Right renal pelvis (tissue), 4 donors: ENCODE measurements around the gene SP140. TPM values are rescaled to one million over a fixed set of nuclear protein-coding genes. Genes with fewer than 3 reads are reported as not detected.
"Not testable (repeated sequence)": the region's sequence is repeated elsewhere in the genome, so short reads cannot be mapped to it uniquely, and the experiment has no call there.

Source experiments
- DNase-seq, 4 donors: peaks; one replicate each; pipeline ENCODE4 v3.0.0-alpha.2; 2013; ENCODE audit warnings: low read depth in 4 of 4, low spot score in 3 of 4, missing footprints in 1 of 4
- polyA plus RNA-seq, 4 donors: library from polyadenylated mRNA; unstranded; fragments of 120-200 nt; gene quantifications; one replicate each; pipeline ENCODE4 v1.2.1, GENCODE V29; 2013; ENCODE audit not compliant: insufficient read length in 4 of 4

Gene SP140
- polyA plus RNA-seq, 4 donors: 0.50 to 0.98 (median 0.67) TPM

GRCh38 chr2:230222829-230223228, 2.7 kb upstream of the SP140 start:
- DNase-seq: not testable (repeated sequence)

GRCh38 chr2:230224458-230224857, 1.1 kb upstream of the SP140 start:
- DNase-seq: no peak

GRCh38 chr2:230226051-230226551, 565 bp downstream of the SP140 start:
- DNase-seq: no peak

GRCh38 chr2:230227216-230227615, 1.7 kb downstream of the SP140 start:
- no peak for DNase-seq

GRCh38 chr2:230230087-230230486, 4.6 kb downstream of the SP140 start:
- no peak for DNase-seq

- DNase-seq: no peak
These were observed 5.1 kb downstream of the SP140 start for GRCh38 chr2:230230496-230231200.

- no peak for DNase-seq
These were observed 5.7 kb downstream of the SP140 start for GRCh38 chr2:230231251-230231650.

- DNase-seq: no peak
These were observed 8.7 kb downstream of the SP140 start for GRCh38 chr2:230234122-230234722.

GRCh38 chr2:230234845-230235244, 9.3 kb downstream of the SP140 start:
- no peak for DNase-seq

GRCh38 chr2:230244211-230244610, 18.7 kb downstream of the SP140 start:
- no peak for DNase-seq

- DNase-seq: no peak
These were observed 20.7 kb downstream of the SP140 start for GRCh38 chr2:230246206-230246605.

GRCh38 chr2:230250231-230250630, 24.7 kb downstream of the SP140 start:
- DNase-seq: no peak

- no peak for DNase-seq
These were observed 28.8 kb downstream of the SP140 start for GRCh38 chr2:230254152-230254881.

GRCh38 chr2:230256733-230257332, 31.3 kb downstream of the SP140 start:
- DNase-seq: no peak

GRCh38 chr2:230258483-230258882, 32.9 kb downstream of the SP140 start:
- DNase-seq: no peak

- no peak for DNase-seq
These were observed 36.7 kb downstream of the SP140 start for GRCh38 chr2:230262246-230262645.

- not testable (repeated sequence) for DNase-seq
These were observed 39.4 kb downstream of the SP140 start for GRCh38 chr2:230264945-230265344.

GRCh38 chr2:230266638-230267037, 41.1 kb downstream of the SP140 start:
- DNase-seq: no peak

- no peak for DNase-seq
These were observed 41.5 kb downstream of the SP140 start for GRCh38 chr2:230267059-230267458.

- DNase-seq: no peak
These were observed 42.0 kb downstream of the SP140 start for GRCh38 chr2:230267556-230267955.

- no peak for DNase-seq
These were observed 43.2 kb downstream of the SP140 start for GRCh38 chr2:230268606-230269243.
